Hepatocyte (in vitro differentiated cells): ENCODE measurements around the gene BACH1.

Experiments used
- CTCF ChIP-seq: fragments of 200-600 bp; sonication (generic); IDR thresholded peaks from 2 replicates; pipeline ENCODE4 v1.5.1; 2016; ENCODE audit warnings: antibody characterized with exemption, mild to moderate bottlenecking; ENCODE audit not compliant: poor library complexity
- EZH2 ChIP-seq: fragments of 200-600 bp; sonication (generic); IDR thresholded peaks from 2 replicates; pipeline ENCODE4 v1.6.1; 2016; ENCODE audit warnings: antibody characterized with exemption, mild to moderate bottlenecking, borderline replicate concordance
- EZH2phosphoT487 ChIP-seq: fragments of 200-600 bp; sonication (generic); IDR thresholded peaks from one replicate; pipeline ENCODE4 v1.6.1; 2018; ENCODE audit warnings: antibody characterized with exemption, mild to moderate bottlenecking, low read depth, moderate library complexity; ENCODE audit not compliant: unreplicated experiment, severe bottlenecking

- TF ChIP-seq EZH2 (no peak), CTCF (no peak), EZH2phosphoT487 (no peak)
Measured at GRCh38 chr21:29267666-29268065, 31.1 kb upstream of the BACH1 start.
